Neural progenitor cell (in vitro differentiated cells): ENCODE data around the gene PNMA8A.

Experiments used
- EZH2 ChIP-seq: fragments of 200-600 bp; sonication (generic); IDR thresholded peaks from 2 replicates; pipeline ENCODE4 v1.6.1; 2017; ENCODE audit warnings: antibody characterized with exemption, mild to moderate bottlenecking, moderate library complexity
- TF ChIP-seq, protein P1 (sequence below): fragments of 200-600 bp; sonication (generic); IDR thresholded peaks from 2 replicates; pipeline ENCODE4 v1.5.1; 2017; ENCODE audit warnings: antibody characterized with exemption, mild to moderate bottlenecking

DNA sequence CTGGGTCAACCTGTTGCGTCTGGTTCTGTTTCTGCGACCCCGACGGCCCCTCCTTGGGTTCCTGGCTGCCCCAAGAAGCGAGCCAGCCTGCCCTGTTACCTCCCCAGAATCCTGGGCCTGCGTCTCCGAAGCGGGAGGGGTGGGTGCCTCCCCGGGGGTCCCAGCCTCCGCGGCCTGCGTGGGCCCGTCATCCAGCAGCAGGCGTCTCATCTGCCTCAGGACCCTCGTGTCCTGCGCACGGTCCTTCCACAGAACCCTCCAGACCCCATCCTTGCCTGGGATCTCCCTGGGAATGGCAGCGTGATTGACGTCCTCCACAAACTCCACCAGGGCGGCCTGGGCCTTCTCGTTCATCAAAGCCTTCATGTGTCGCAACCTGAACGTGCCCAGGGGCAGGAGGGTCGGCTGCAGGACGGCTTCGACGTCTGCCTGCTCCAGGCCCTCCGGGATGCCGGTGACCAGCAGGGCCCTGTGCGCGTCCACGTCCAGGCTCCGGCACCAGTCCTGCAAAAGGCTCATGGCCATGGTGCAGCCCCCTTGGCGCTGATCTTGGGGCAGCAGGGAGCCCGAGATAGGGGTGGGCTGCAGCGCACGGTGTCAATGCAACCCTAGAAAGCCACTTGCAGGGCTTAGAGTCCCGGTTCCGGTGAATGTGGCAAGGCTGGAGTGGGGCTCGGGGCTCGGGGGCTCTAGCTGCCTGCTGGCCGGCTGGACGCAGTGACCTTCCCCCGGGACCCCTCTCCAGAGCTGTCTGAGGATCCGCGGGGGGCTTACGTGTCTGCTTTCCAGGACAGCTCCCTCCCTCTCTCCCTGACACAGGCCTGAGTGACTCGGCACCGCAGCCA lies 23.8 kb upstream of the PNMA8A start:
- no peak for TF ChIP-seq EZH2
- TF ChIP-seq, protein P1, sequence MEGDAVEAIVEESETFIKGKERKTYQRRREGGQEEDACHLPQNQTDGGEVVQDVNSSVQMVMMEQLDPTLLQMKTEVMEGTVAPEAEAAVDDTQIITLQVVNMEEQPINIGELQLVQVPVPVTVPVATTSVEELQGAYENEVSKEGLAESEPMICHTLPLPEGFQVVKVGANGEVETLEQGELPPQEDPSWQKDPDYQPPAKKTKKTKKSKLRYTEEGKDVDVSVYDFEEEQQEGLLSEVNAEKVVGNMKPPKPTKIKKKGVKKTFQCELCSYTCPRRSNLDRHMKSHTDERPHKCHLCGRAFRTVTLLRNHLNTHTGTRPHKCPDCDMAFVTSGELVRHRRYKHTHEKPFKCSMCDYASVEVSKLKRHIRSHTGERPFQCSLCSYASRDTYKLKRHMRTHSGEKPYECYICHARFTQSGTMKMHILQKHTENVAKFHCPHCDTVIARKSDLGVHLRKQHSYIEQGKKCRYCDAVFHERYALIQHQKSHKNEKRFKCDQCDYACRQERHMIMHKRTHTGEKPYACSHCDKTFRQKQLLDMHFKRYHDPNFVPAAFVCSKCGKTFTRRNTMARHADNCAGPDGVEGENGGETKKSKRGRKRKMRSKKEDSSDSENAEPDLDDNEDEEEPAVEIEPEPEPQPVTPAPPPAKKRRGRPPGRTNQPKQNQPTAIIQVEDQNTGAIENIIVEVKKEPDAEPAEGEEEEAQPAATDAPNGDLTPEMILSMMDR: no peak
